ENCODE measurements around the gene SPOCK1.

GRCh38 chr5:137250421-137250820 is 248.7 kb downstream of the SPOCK1 start:
- TF ChIP-seq FOXA1 (IDR thresholded peaks at IDR 0.05), result no peak
- no peak for TF ChIP-seq ELF4 (IDR thresholded peaks at IDR 0.05)
- no peak for TF ChIP-seq SUZ12 (IDR thresholded peaks at IDR 0.05)
- TF ChIP-seq BHLHE40 (IDR thresholded peaks at IDR 0.05; ENCODE audit: borderline replicate concordance), result no peak
- TF ChIP-seq PKNOX1 (IDR thresholded peaks at IDR 0.05), result no peak
- TF ChIP-seq ARNT (IDR thresholded peaks at IDR 0.05), result no peak
- no peak for TF ChIP-seq FOXM1 (IDR thresholded peaks at IDR 0.05; ENCODE audit: borderline replicate concordance)
- no peak for TF ChIP-seq FOXK2 (IDR thresholded peaks at IDR 0.05)
- no peak for TF ChIP-seq CTBP1 (IDR thresholded peaks at IDR 0.05; ENCODE audit: borderline replicate concordance)
- TF ChIP-seq ZNF384 (IDR thresholded peaks at IDR 0.05), result no peak
- TF ChIP-seq SP1 (IDR thresholded peaks at IDR 0.05), result no peak
- TF ChIP-seq LEF1 (IDR thresholded peaks at IDR 0.05; ENCODE audit: borderline replicate concordance), result no peak

All from HEK293T (cell line).